Measurements from ENCODE around the gene KRTAP10-12.

- TF ChIP-seq CTCF (IDR thresholded peaks at IDR 0.05): no peak
- TF ChIP-seq POLR2A (IDR thresholded peaks at IDR 0.05): no peak
Measured at GRCh38 chr21:44727757-44728156, 30.8 kb downstream of the KRTAP10-12 start.

All from heart left ventricle (tissue), 13 donors.